Measurements from ENCODE around the gene CRACDL.
"Not testable (repeated sequence)": the region's sequence is repeated elsewhere in the genome, so short reads cannot be mapped to it uniquely, and the experiment has no call there.

GRCh38 chr2:98899703-98900078, 36.3 kb downstream of the CRACDL start:
- not testable (repeated sequence) for TF ChIP-seq EZH2 (IDR thresholded peaks at IDR 0.05; ENCODE audit: borderline replicate concordance, insufficient read depth, low read depth, low read length, poor library complexity, severe bottlenecking); CTCF (IDR thresholded peaks at IDR 0.05)

Data from B cell (primary cell).